K562 (cell line): Measurements from ENCODE around the gene NT5DC4. TPM values are rescaled to one million over a fixed set of nuclear protein-coding genes. Genes with fewer than 3 reads are reported as not detected.
A peak's percentile ranks its signal among the peaks of the same experiment; 100 is the strongest.

Source experiments
- CHAMP1 ChIP-seq: fragments of 450-650 bp; IDR thresholded peaks from 2 replicates; pipeline ENCODE4 v1.6.1; 2016; ENCODE audit warnings: mild to moderate bottlenecking
- CREB1 ChIP-seq, 2 experiments: sonication (generic) in 1 of 2; formaldehyde crosslinking in 1 of 2; IDR thresholded peaks; 2 replicates each; pipeline versions ENCODE4 v1.6.1 to v1.8.0; 2012 to 2022; ENCODE audit warnings: inconsistent platforms in 1 of 2, mild to moderate bottlenecking in 1 of 2, missing genetic modification reagents in 1 of 2, moderate library complexity in 1 of 2
- HINFP ChIP-seq: fragments of 450-650 bp; conservative IDR thresholded peaks from 2 replicates; pipeline ENCODE4 v1.6.1; 2016; ENCODE audit warnings: missing genetic modification characterization, low read depth, mild to moderate bottlenecking, control low read depth, missing compliant biosample characterization
- KDM1A ChIP-seq, 2 experiments: fragments of 450-650 bp; IDR thresholded peaks; 2 replicates each; pipeline ENCODE4 v1.6.1; 2016; ENCODE audit warnings: mild to moderate bottlenecking in 2 of 2
- MYC ChIP-seq, 2 experiments: fragments of 250-450 bp in 1 of 2; sonication (Bioruptor Pico) in 1 of 2; IDR thresholded peaks; 2 replicates each; pipeline versions ENCODE4 v1.5.1 to v1.6.1; 2012 to 2021; ENCODE audit warnings: low read depth in 2 of 2, borderline replicate concordance in 1 of 2, improper control_type of control experiment in 1 of 2, low read length in 1 of 2, mild to moderate bottlenecking in 1 of 2, moderate library complexity in 1 of 2
- SNIP1 ChIP-seq: fragments of 450-650 bp; IDR thresholded peaks from 2 replicates; pipeline ENCODE4 v1.7.1; 2017; ENCODE audit warnings: low read depth, mild to moderate bottlenecking
- ZNF318 ChIP-seq, 2 experiments: fragments of 450-650 bp; IDR thresholded peaks; 2 replicates each; pipeline ENCODE4 v1.6.1; 2016; ENCODE audit warnings: mild to moderate bottlenecking in 2 of 2, borderline replicate concordance in 1 of 2, low read depth in 1 of 2, moderate library complexity in 1 of 2
- ZNF347 ChIP-seq: fragments of 450-650 bp; formaldehyde crosslinking; IDR thresholded peaks from 2 replicates; pipeline ENCODE4 v1.4.0; 2020; ENCODE audit warnings: low read depth, mild to moderate bottlenecking, moderate library complexity
- ZNF512 ChIP-seq: IDR thresholded peaks from 2 replicates; pipeline ENCODE4 v1.6.1; 2016; ENCODE audit warnings: missing genetic modification characterization, missing compliant biosample characterization
- ZNF589 ChIP-seq: fragments of 200-800 bp; sonication (Bioruptor generic); IDR thresholded peaks from 2 replicates; pipeline ENCODE4 v1.6.1; 2016; ENCODE audit warnings: low read depth, missing genetic modification characterization, missing compliant biosample characterization
- polyA plus RNA-seq, 8 experiments: library from polyadenylated mRNA; depleted of rRNA in 4 of 8; stranded (reverse) in 5 of 8; unstranded in 3 of 8; fragments of >200 nt; fragmentation: Nextera tagmentation in 2 of 8; fragmentation: Illumina TruSeq in 1 of 8; extraction: Ambion mirVana in 2 of 8; extraction: Trizol in 1 of 8; gene quantifications; 2 replicates each; pipeline versions ENCODE4 v1.2.1 to v1.2.3, GENCODE V29; 2011 to 2014; ENCODE audit warnings: inconsistent platforms in 1 of 8, missing spikeins in 1 of 8
- total RNA-seq, 7 experiments: library from RNA; depleted of rRNA in 6 of 7; stranded (reverse); fragments of >200 nt in 6 of 7; fragmentation: Illumina TruSeq in 2 of 7; extraction: Trizol in 2 of 7; gene quantifications; 2 replicates each; pipeline versions ENCODE4 v1.2.1 to v1.2.3, GENCODE V29; 2011 to 2021; ENCODE audit warnings: low replicate concordance in 1 of 7

NT5DC4 gene
- total and polyA plus RNA-seq, 9 of the 15 experiments (the other 6 are each of a cell fraction or from before 2014, with no cell fraction given) = 0.44 to 6.9 (median 2.5) TPM

GRCh38 chr2:112683550-112684414, 37.0 kb upstream of the NT5DC4 start (continued):
- TF ChIP-seq ZNF318 (IDR thresholded peaks at IDR 0.05; ENCODE audit: borderline replicate concordance in 1 of 2, low read depth in 1 of 2) (no peak), KDM1A (IDR thresholded peaks at IDR 0.05) (peak; percentile 92 to 93), ZNF589 (CRISPR knock-in tag) (no peak; the same call in 1 of the 2 replicates), CHAMP1 (0 out of 2 replicates have a peak, but pooled peaks have one; percentile 52), SNIP1 (no peak), MYC (IDR thresholded peaks at IDR 0.05; ENCODE audit: low read depth, low read length) (peak; percentile 61), MYC (CRISPR knock-in tag; IDR thresholded peaks at IDR 0.05; ENCODE audit: borderline replicate concordance, low read depth) (no peak), ZNF512 (tag) (no peak), ZNF347 (CRISPR knock-in tag) (no peak), HINFP (tag) (no peak), CREB1 (IDR thresholded peaks at IDR 0.05) (peak; percentile 65), CREB1 (CRISPR knock-in tag; IDR thresholded peaks at IDR 0.05) (no peak)
